Retinal pigment epithelial cell (primary cell): ENCODE data around the gene PABPN1L.

Experiments
- DNase-seq: peaks from one replicate; pipeline ENCODE4 v3.0.0-alpha.2; 2010; ENCODE audit warnings: low read depth
- H3K4me3 ChIP-seq: 2 replicates; pipeline ENCODE4 v1.5.1; 2011; ENCODE audit warnings: mild to moderate bottlenecking, low read length, control low read depth, moderate library complexity
- CTCF ChIP-seq: conservative IDR thresholded peaks from 2 replicates; pipeline ENCODE4 v1.5.1; 2011; ENCODE audit warnings: low read depth, low read length, control low read depth, inconsistent platforms

PABPN1L gene

GRCh38 chr16:88877564-88878289 is 11.3 kb upstream of the PABPN1L start:
- no peak overlapping the region for H3K4me3 ChIP-seq
- TF ChIP-seq CTCF: no peak
- no peak for DNase-seq

- H3K4me3 ChIP-seq: no peak overlapping the region
- DNase-seq: no peak
- TF ChIP-seq CTCF: no peak
Measured at GRCh38 chr16:88876942-88877526, 10.6 kb upstream of the PABPN1L start.

- H3K4me3 ChIP-seq: no peak overlapping the region
- no peak for DNase-seq
- no peak for TF ChIP-seq CTCF
Measured at GRCh38 chr16:88875703-88876234, 9.3 kb upstream of the PABPN1L start.

- no peak for TF ChIP-seq CTCF
- no peak for DNase-seq
- no peak overlapping the region for H3K4me3 ChIP-seq
Measured at GRCh38 chr16:88874938-88875599, 8.6 kb upstream of the PABPN1L start.

GRCh38 chr16:88872650-88873331 is 6.3 kb upstream of the PABPN1L start:
- DNase-seq: no peak
- no peak for TF ChIP-seq CTCF

GRCh38 chr16:88871730-88872416 is 5.4 kb upstream of the PABPN1L start:
- no peak for DNase-seq
- no peak overlapping the region for H3K4me3 ChIP-seq
- TF ChIP-seq CTCF: no peak

More at GRCh38 chr16:88872650-88873331, 6.3 kb upstream of the PABPN1L start:
- H3K4me3 ChIP-seq: no peak overlapping the region
